ENCODE measurements around the gene MC5R. TPM values are rescaled to one million over a fixed set of nuclear protein-coding genes. Genes with fewer than 3 reads are reported as not detected.

The MC5R gene
- total and polyA plus RNA-seq, 10 of the 15 experiments (the other 5 are each of a cell fraction or from before 2014, with no cell fraction given): not detected

GRCh38 chr18:13801260-13801601 is 22.7 kb upstream of the MC5R start:
- RAD21 ChIA-PET (ENCODE audit: unreplicated experiment): no interaction called here
- DNase-seq (ENCODE audit: low read depth, low spot score) (no peak), ATAC-seq (no peak), FAIRE-seq (peak; percentile 59)
- POLR2A ChIA-PET: no interaction called here
- CTCF ChIA-PET: no interaction called here
- no TSS peak for BruUV-seq (replicated peaks)
- Histone ChIP-seq H3K4me3 (no peak overlapping the region), H2AFZ (ENCODE audit: control insufficient read depth, low read depth, low read length) (no peak overlapping the region), H3K4me1 (ENCODE audit: control insufficient read depth, insufficient read depth, low read length) (no peaks in the 10 kb centered on the region), H3K36me3 (ENCODE audit: control insufficient read depth in 2 of 2, insufficient read depth in 2 of 2, low read length in 1 of 2) (no peaks in the 10 kb centered on the region), H3K4me2 (ENCODE audit: control insufficient read depth, insufficient read depth) (no peak overlapping the region), H3K27me3 (replicated peaks in 1 of 2; ENCODE audit: control insufficient read depth in 2 of 2, insufficient read depth in 2 of 2, low read length in 1 of 2) (peaks cover 3 to 7% of the 10 kb centered on the region in 2 experiments; a peak in 2 of 4 replicates), H3K9ac (ENCODE audit: control insufficient read depth, insufficient read depth, low read length) (no peak overlapping the region), H4K20me1 (ENCODE audit: control insufficient read depth, insufficient read depth) (no peaks in the 10 kb centered on the region), H3K27ac (ENCODE audit: control insufficient read depth, insufficient read depth) (no peak overlapping the region), H3K79me2 (ENCODE audit: control insufficient read depth, insufficient read depth, low read length) (no peaks in the 10 kb centered on the region), H3K9me3 (replicated peaks; ENCODE audit: control insufficient read depth, insufficient read depth, low read length) (no peaks in the 10 kb centered on the region)
- intact Hi-C loops (cut with micrococcal nuclease; ENCODE audit: unreplicated experiment): no loop called here
- 18% methylated on average over 15 of the region's 15 CpGs for WGBS (ENCODE audit: insufficient coverage, insufficient replicate concordance, low lambda C conversion rate, missing lambda C conversion rate)
- TF ChIP-seq SUZ12 (IDR thresholded peaks at IDR 0.05; ENCODE audit: unreplicated experiment): no peak
- TF ChIP-seq CUX1 (IDR thresholded peaks at IDR 0.05; ENCODE audit: insufficient replicate concordance, low read depth, low read length): no peak
- TF ChIP-seq MEF2B (IDR thresholded peaks at IDR 0.05; ENCODE audit: partially characterized antibody, poor library complexity, severe bottlenecking): no peak
- in situ Hi-C loops (cut with MboI): no loop called here
- SMC1A ChIA-PET (ENCODE audit: uncharacterized antibody, unreplicated experiment): interaction anchor here (0.7 kb wide), 1 partner anchor 322 kb away, joined by 3 read pairs; no protein-coding TSS in a partner anchor

All from GM12878 (cell line).